Liver (tissue), 3 donors: ENCODE data around the gene CELF5.

Source experiments
- CTCF ChIP-seq: fragments of 150-350 bp; IDR thresholded peaks from 2 replicates; pipeline ENCODE4 v1.5.1; 2017; ENCODE audit warnings: improper control_type of control experiment, low read depth, low read length; ENCODE audit not compliant: missing input control
- GABPA ChIP-seq, 2 donors: IDR thresholded peaks in 1 of 2; conservative IDR thresholded peaks in 1 of 2; 2 replicates each; pipeline ENCODE4 v1.6.1; 2016; ENCODE audit warnings: antibody characterized with exemption in 2 of 2, mild to moderate bottlenecking in 1 of 2, moderate library complexity in 1 of 2
- JUND ChIP-seq, 2 donors: IDR thresholded peaks; 2 replicates each; pipeline ENCODE4 v1.6.1; 2016; ENCODE audit warnings: antibody characterized with exemption in 2 of 2
- MAX ChIP-seq: IDR thresholded peaks from 2 replicates; pipeline ENCODE4 v1.6.1; 2016; ENCODE audit warnings: antibody characterized with exemption
- NR2F2 ChIP-seq: IDR thresholded peaks from 2 replicates; pipeline ENCODE4 v1.6.1; 2016; ENCODE audit warnings: antibody characterized with exemption
- RAD21 ChIP-seq, 2 donors: IDR thresholded peaks; 2 replicates each; pipeline ENCODE4 v1.6.1; 2016; ENCODE audit warnings: antibody characterized with exemption in 2 of 2, mild to moderate bottlenecking in 2 of 2
- RXRA ChIP-seq, 2 donors: IDR thresholded peaks; 2 replicates each; pipeline ENCODE4 v1.6.1; 2017 to 2018; ENCODE audit warnings: antibody characterized with exemption in 2 of 2, mild to moderate bottlenecking in 1 of 2
- SP1 ChIP-seq: IDR thresholded peaks from 2 replicates; pipeline ENCODE4 v1.6.1; 2018; ENCODE audit warnings: antibody characterized with exemption, mild to moderate bottlenecking
- TAF1 ChIP-seq: conservative IDR thresholded peaks from 2 replicates; pipeline ENCODE4 v1.6.1; 2016; ENCODE audit warnings: antibody characterized with exemption, mild to moderate bottlenecking
- TF ChIP-seq, protein P1 (sequence below): IDR thresholded peaks from 2 replicates; pipeline ENCODE4 v1.6.1; 2016; ENCODE audit warnings: antibody characterized with exemption
- TF ChIP-seq, protein P2 (sequence below): IDR thresholded peaks from 2 replicates; pipeline ENCODE4 v1.6.1; 2016; ENCODE audit warnings: antibody characterized with exemption, mild to moderate bottlenecking
- donor health status: healthy.
- donor health status: healthy.

DNA sequence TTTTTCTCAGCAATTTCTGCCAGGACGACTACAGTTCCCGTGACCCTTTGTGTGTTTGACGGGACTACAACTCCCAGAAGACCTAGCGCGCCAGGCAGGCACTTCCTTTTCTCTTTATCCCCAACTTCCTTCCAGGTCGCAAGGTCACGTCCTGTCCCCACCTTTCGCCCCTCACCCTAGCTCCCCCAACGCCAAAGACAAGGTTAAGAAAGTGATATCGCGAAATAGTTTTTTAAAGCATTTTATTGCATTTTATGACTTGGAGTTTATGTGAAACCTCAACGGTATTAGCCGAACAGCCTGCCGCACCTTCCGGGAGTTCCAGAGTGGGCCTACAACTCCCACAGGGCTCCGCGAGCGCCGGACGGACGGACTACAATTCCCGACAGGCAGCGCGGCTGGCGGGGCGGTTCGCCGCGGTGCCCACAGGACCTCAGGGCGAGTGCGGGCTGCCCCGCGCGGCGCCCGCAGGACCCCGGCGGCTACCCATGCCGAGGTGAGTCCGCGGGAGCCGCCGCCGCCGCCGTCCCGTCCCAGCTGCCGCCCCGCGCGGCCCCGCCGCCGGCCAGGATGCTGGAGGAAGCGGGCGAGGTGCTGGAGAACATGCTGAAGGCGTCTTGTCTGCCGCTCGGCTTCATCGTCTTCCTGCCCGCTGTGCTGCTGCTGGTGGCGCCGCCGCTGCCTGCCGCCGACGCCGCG lies 38.9 kb upstream of the CELF5 start, which contains the start of gene NCLN:
- TF ChIP-seq CTCF (no peak), SP1 (peak; percentile 60), MAX (no peak), GABPA (IDR thresholded peaks at IDR 0.05 in 1 of 2, conservative IDR thresholded peaks at IDR 0.05 in 1 of 2) (peak; percentile 82 to 94), RAD21 (IDR thresholded peaks at IDR 0.05) (no peak), JUND (IDR thresholded peaks at IDR 0.05) (no peak), TAF1 (no peak), RXRA (IDR thresholded peaks at IDR 0.05) (peak; percentile 82 to 91), NR2F2 (peak; percentile 100)
- TF ChIP-seq, protein P1, sequence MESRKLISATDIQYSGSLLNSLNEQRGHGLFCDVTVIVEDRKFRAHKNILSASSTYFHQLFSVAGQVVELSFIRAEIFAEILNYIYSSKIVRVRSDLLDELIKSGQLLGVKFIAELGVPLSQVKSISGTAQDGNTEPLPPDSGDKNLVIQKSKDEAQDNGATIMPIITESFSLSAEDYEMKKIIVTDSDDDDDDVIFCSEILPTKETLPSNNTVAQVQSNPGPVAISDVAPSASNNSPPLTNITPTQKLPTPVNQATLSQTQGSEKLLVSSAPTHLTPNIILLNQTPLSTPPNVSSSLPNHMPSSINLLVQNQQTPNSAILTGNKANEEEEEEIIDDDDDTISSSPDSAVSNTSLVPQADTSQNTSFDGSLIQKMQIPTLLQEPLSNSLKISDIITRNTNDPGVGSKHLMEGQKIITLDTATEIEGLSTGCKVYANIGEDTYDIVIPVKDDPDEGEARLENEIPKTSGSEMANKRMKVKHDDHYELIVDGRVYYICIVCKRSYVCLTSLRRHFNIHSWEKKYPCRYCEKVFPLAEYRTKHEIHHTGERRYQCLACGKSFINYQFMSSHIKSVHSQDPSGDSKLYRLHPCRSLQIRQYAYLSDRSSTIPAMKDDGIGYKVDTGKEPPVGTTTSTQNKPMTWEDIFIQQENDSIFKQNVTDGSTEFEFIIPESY: no peak
- TF ChIP-seq, protein P2, sequence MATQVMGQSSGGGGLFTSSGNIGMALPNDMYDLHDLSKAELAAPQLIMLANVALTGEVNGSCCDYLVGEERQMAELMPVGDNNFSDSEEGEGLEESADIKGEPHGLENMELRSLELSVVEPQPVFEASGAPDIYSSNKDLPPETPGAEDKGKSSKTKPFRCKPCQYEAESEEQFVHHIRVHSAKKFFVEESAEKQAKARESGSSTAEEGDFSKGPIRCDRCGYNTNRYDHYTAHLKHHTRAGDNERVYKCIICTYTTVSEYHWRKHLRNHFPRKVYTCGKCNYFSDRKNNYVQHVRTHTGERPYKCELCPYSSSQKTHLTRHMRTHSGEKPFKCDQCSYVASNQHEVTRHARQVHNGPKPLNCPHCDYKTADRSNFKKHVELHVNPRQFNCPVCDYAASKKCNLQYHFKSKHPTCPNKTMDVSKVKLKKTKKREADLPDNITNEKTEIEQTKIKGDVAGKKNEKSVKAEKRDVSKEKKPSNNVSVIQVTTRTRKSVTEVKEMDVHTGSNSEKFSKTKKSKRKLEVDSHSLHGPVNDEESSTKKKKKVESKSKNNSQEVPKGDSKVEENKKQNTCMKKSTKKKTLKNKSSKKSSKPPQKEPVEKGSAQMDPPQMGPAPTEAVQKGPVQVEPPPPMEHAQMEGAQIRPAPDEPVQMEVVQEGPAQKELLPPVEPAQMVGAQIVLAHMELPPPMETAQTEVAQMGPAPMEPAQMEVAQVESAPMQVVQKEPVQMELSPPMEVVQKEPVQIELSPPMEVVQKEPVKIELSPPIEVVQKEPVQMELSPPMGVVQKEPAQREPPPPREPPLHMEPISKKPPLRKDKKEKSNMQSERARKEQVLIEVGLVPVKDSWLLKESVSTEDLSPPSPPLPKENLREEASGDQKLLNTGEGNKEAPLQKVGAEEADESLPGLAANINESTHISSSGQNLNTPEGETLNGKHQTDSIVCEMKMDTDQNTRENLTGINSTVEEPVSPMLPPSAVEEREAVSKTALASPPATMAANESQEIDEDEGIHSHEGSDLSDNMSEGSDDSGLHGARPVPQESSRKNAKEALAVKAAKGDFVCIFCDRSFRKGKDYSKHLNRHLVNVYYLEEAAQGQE: no peak
